AG10803 (cell line): ENCODE measurements around the gene PDGFD.
A peak's percentile ranks its signal among the peaks of the same experiment; 100 is the strongest.

ENCODE experiments used
- DNase-seq: peaks from one replicate; pipeline ENCODE4 v3.0.0; 2010; ENCODE audit warnings: low read depth
- H3K4me3 ChIP-seq: 2 replicates; pipeline ENCODE4 v1.5.1; 2011; ENCODE audit warnings: mild to moderate bottlenecking, low read length, control low read depth
- CTCF ChIP-seq: conservative IDR thresholded peaks from 2 replicates; pipeline ENCODE4 v1.5.1; 2011; ENCODE audit warnings: mild to moderate bottlenecking, low read length, control low read depth, inconsistent platforms

PDGFD gene

GRCh38 chr11:104060004-104060794 is 103.7 kb downstream of the PDGFD start:
- TF ChIP-seq CTCF = no peak
- H3K4me3 ChIP-seq = no peak overlapping the region
- DNase-seq = no peak

GRCh38 chr11:104058680-104059079 is 105.3 kb downstream of the PDGFD start:
- no peak for TF ChIP-seq CTCF
- H3K4me3 ChIP-seq = no peak overlapping the region
- no peak for DNase-seq

- TF ChIP-seq CTCF = no peak
- DNase-seq = no peak
- H3K4me3 ChIP-seq = no peak overlapping the region
These were observed 106.0 kb downstream of the PDGFD start for GRCh38 chr11:104057908-104058307.

GRCh38 chr11:104055596-104055995 is 108.4 kb downstream of the PDGFD start:
- TF ChIP-seq CTCF = no peak
- H3K4me3 ChIP-seq = no peak overlapping the region
- no peak for DNase-seq

GRCh38 chr11:104054911-104055529 is 108.9 kb downstream of the PDGFD start:
- no peak for TF ChIP-seq CTCF
- no peak overlapping the region for H3K4me3 ChIP-seq
- DNase-seq = no peak

GRCh38 chr11:104053743-104054478 is 110.0 kb downstream of the PDGFD start:
- H3K4me3 ChIP-seq = no peak overlapping the region
- no peak for TF ChIP-seq CTCF
- no peak for DNase-seq

- TF ChIP-seq CTCF = no peak
- H3K4me3 ChIP-seq = no peak overlapping the region
- peak; percentile 15 for DNase-seq
These were observed 112.2 kb downstream of the PDGFD start for GRCh38 chr11:104051778-104052177.
